ENCODE results near the gene MRTFA.

MRTFA gene

GRCh38 chr22:40416636-40417035 lies 219.9 kb downstream of the MRTFA start:
- TF ChIP-seq ZFX (IDR thresholded peaks at IDR 0.05; ENCODE audit: borderline replicate concordance) = no peak
- no peak for TF ChIP-seq CTCF (IDR thresholded peaks at IDR 0.05)
- no peak overlapping the region for H3K27ac ChIP-seq

- no peak overlapping the region for H3K27ac ChIP-seq
- no peak for TF ChIP-seq ZFX (IDR thresholded peaks at IDR 0.05; ENCODE audit: borderline replicate concordance)
- no peak for TF ChIP-seq CTCF (IDR thresholded peaks at IDR 0.05)
Measured at GRCh38 chr22:40416267-40416570, 220.3 kb downstream of the MRTFA start.

- H3K27ac ChIP-seq = no peak overlapping the region
Measured at GRCh38 chr22:40415531-40416266, 220.8 kb downstream of the MRTFA start.

GRCh38 chr22:40414838-40415505 lies 221.5 kb downstream of the MRTFA start:
- H3K27ac ChIP-seq = 0 out of 2 replicates have a peak overlapping the region, but pooled peaks have one; percentile 12
- no peak for TF ChIP-seq ZFX (IDR thresholded peaks at IDR 0.05; ENCODE audit: borderline replicate concordance)
- TF ChIP-seq CTCF (IDR thresholded peaks at IDR 0.05) = no peak

More at GRCh38 chr22:40415531-40416266, 220.8 kb downstream of the MRTFA start:
- no peak for TF ChIP-seq CTCF (IDR thresholded peaks at IDR 0.05)
- TF ChIP-seq ZFX (IDR thresholded peaks at IDR 0.05; ENCODE audit: borderline replicate concordance) = no peak

- TF ChIP-seq ZFX (IDR thresholded peaks at IDR 0.05; ENCODE audit: borderline replicate concordance) = no peak
- TF ChIP-seq CTCF (IDR thresholded peaks at IDR 0.05) = no peak
- H3K27ac ChIP-seq = 0 out of 2 replicates have a peak overlapping the region, but pooled peaks have one; percentile 12
Measured at GRCh38 chr22:40414311-40414710, 222.2 kb downstream of the MRTFA start.

GRCh38 chr22:40413873-40414272 lies 222.6 kb downstream of the MRTFA start:
- no peak for TF ChIP-seq ZFX (IDR thresholded peaks at IDR 0.05; ENCODE audit: borderline replicate concordance)
- TF ChIP-seq CTCF (IDR thresholded peaks at IDR 0.05) = no peak
- 0 out of 2 replicates have a peak overlapping the region, but pooled peaks have one; percentile 12 for H3K27ac ChIP-seq

- peak overlapping the region; percentile 10; the same call in 1 of the 2 replicates for H3K27ac ChIP-seq
- TF ChIP-seq ZFX (IDR thresholded peaks at IDR 0.05; ENCODE audit: borderline replicate concordance) (no peak), CTCF (IDR thresholded peaks at IDR 0.05) (no peak)
Measured at GRCh38 chr22:40412441-40412840, 224.1 kb downstream of the MRTFA start.

All from 22Rv1 (cell line).